Dedifferentiated amniotic fluid mesenchymal stem cell (primary cell): ENCODE data around the gene ERAP2.

Source experiments
- DNase-seq: peaks from one replicate; pipeline ENCODE4 v3.0.0-alpha.2; 2016; ENCODE audit errors: extremely low spot score

ERAP2 gene

GRCh38 chr5:96933764-96934707 is 57.7 kb downstream of the ERAP2 start:
- no peak for DNase-seq

- peak; percentile 83 for DNase-seq
Observed at GRCh38 chr5:96934708-96935558, 58.6 kb downstream of the ERAP2 start.

- DNase-seq = peak; percentile 94
Observed at GRCh38 chr5:96935559-96936430, 59.5 kb downstream of the ERAP2 start, which contains the start of gene LNPEP. Gene LNPEP, plus strand, starts transcription at chr5:96936080. Its CDS starts 76 bp downstream, at chr5:96936156.

- DNase-seq = no peak
Observed at GRCh38 chr5:96936431-96937320, 60.4 kb downstream of the ERAP2 start.

- DNase-seq = no peak
Observed at GRCh38 chr5:96940586-96940985, 64.3 kb downstream of the ERAP2 start.

GRCh38 chr5:96941140-96941539 is 64.8 kb downstream of the ERAP2 start:
- no peak for DNase-seq

GRCh38 chr5:96942078-96942477 is 65.8 kb downstream of the ERAP2 start:
- DNase-seq = no peak

GRCh38 chr5:96942911-96943310 is 66.6 kb downstream of the ERAP2 start:
- DNase-seq = no peak

- no peak for DNase-seq
Observed at GRCh38 chr5:96943799-96944198, 67.5 kb downstream of the ERAP2 start.

GRCh38 chr5:96945144-96945897 is 69.0 kb downstream of the ERAP2 start:
- no peak for DNase-seq

- no peak for DNase-seq
Observed at GRCh38 chr5:96946381-96946780, 70.1 kb downstream of the ERAP2 start.

GRCh38 chr5:96952118-96952750 is 75.9 kb downstream of the ERAP2 start:
- no peak for DNase-seq

GRCh38 chr5:96952974-96953730 is 76.9 kb downstream of the ERAP2 start:
- DNase-seq = no peak

GRCh38 chr5:96957254-96958049 is 81.2 kb downstream of the ERAP2 start:
- no peak for DNase-seq

GRCh38 chr5:96958977-96959376 is 82.7 kb downstream of the ERAP2 start:
- no peak for DNase-seq

GRCh38 chr5:96961053-96961452 is 84.8 kb downstream of the ERAP2 start:
- no peak for DNase-seq

GRCh38 chr5:96962540-96962991 is 86.3 kb downstream of the ERAP2 start:
- no peak for DNase-seq

GRCh38 chr5:96963267-96963666 is 87.0 kb downstream of the ERAP2 start:
- no peak for DNase-seq
